Loucy (cell line): Measurements from ENCODE around the gene CDC42BPB.

Experiments
- H2AFZ ChIP-seq: fragments of 200-600 bp; sonication (generic); 2 replicates; pipeline ENCODE4 v1.6.0; 2016; ENCODE audit warnings: antibody characterized with exemption, mild to moderate bottlenecking, low read length, moderate library complexity
- H3F3A ChIP-seq: fragments of 200-600 bp; 2 replicates; pipeline ENCODE4 v1.6.0; 2016; ENCODE audit warnings: antibody characterized with exemption, low read depth, mild to moderate bottlenecking
- H3K27me3 ChIP-seq: fragments of 200-600 bp; sonication (generic); 2 replicates; pipeline ENCODE4 v1.6.1; 2014; ENCODE audit warnings: low read length, mild to moderate bottlenecking; ENCODE audit not compliant: insufficient read depth, poor library complexity, severe bottlenecking
- H3K36me3 ChIP-seq: fragments of 200-600 bp; sonication (generic); 2 replicates; pipeline ENCODE4 v1.6.1; 2016; ENCODE audit warnings: low read length; ENCODE audit not compliant: insufficient read depth
- H3K4me1 ChIP-seq: fragments of 200-600 bp; sonication (generic); 2 replicates; pipeline ENCODE4 v1.5.1; 2014; ENCODE audit warnings: low read length, mild to moderate bottlenecking; ENCODE audit not compliant: insufficient read depth, poor library complexity, severe bottlenecking
- H3K4me2 ChIP-seq: fragments of 200-600 bp; sonication (generic); 2 replicates; pipeline ENCODE4 v1.6.0; 2014; ENCODE audit warnings: antibody characterized with exemption, low read length, low read depth, mild to moderate bottlenecking; ENCODE audit not compliant: poor library complexity, severe bottlenecking
- H3K4me3 ChIP-seq: fragments of 200-600 bp; sonication (generic); 2 replicates; pipeline ENCODE4 v1.5.1; 2014; ENCODE audit warnings: low read length, mild to moderate bottlenecking, mixed read lengths; ENCODE audit not compliant: poor library complexity, severe bottlenecking
- H3K79me2 ChIP-seq: fragments of 200-600 bp; sonication (generic); 2 replicates; pipeline ENCODE4 v1.6.1; 2014; ENCODE audit warnings: low read length; ENCODE audit not compliant: insufficient read depth
- H3K9ac ChIP-seq: fragments of 200-600 bp; sonication (generic); 2 replicates; pipeline ENCODE4 v1.6.0; 2014; ENCODE audit warnings: mild to moderate bottlenecking, low read depth, low read length, moderate library complexity; ENCODE audit not compliant: poor library complexity, severe bottlenecking
- H3K9me2 ChIP-seq: fragments of 200-600 bp; sonication (generic); replicated peaks from 2 replicates; pipeline ENCODE4 v1.6.1; 2016; ENCODE audit warnings: low read depth, low read length, mixed read lengths
- H3K9me3 ChIP-seq: fragments of 200-600 bp; sonication (generic); 2 replicates; pipeline ENCODE4 v1.6.1; 2014; ENCODE audit warnings: mild to moderate bottlenecking, antibody characterized with exemption, low read length, low read depth; ENCODE audit not compliant: insufficient read depth
- H4K20me1 ChIP-seq: fragments of 200-600 bp; sonication (generic); 2 replicates; pipeline ENCODE4 v1.6.0; 2014; ENCODE audit warnings: antibody characterized with exemption, low read length, mild to moderate bottlenecking; ENCODE audit not compliant: insufficient read depth, poor library complexity, severe bottlenecking
- CTCF ChIP-seq: fragments of 200-600 bp; sonication (generic); conservative IDR thresholded peaks from 2 replicates; pipeline ENCODE4 v1.5.1; 2014; ENCODE audit warnings: mild to moderate bottlenecking, antibody characterized with exemption, low read length
- EZH2phosphoT487 ChIP-seq: fragments of 200-600 bp; IDR thresholded peaks from 2 replicates; pipeline ENCODE4 v1.6.1; 2018; ENCODE audit warnings: antibody characterized with exemption, mild to moderate bottlenecking, moderate library complexity, borderline replicate concordance

The CDC42BPB gene

GRCh38 chr14:103008768-103009357, 48.5 kb downstream of the CDC42BPB start:
- no peak overlapping the region for H2AFZ ChIP-seq
- no peak overlapping the region for H3K9ac ChIP-seq
- TF ChIP-seq EZH2phosphoT487 (no peak), CTCF (no peak)
- H3K79me2 ChIP-seq = no peaks in the 10 kb centered on the region
- no peaks in the 10 kb centered on the region for H3K9me2 ChIP-seq
- H3K9me3 ChIP-seq = no peaks in the 10 kb centered on the region
- H3K4me2 ChIP-seq = no peak overlapping the region
- no peaks in the 10 kb centered on the region for H4K20me1 ChIP-seq
- H3K36me3 ChIP-seq = no peaks in the 10 kb centered on the region
- H3K4me3 ChIP-seq = no peak overlapping the region
- H3F3A ChIP-seq = no peaks in the 10 kb centered on the region
- no peaks in the 10 kb centered on the region for H3K4me1 ChIP-seq
- no peaks in the 10 kb centered on the region for H3K27me3 ChIP-seq

GRCh38 chr14:103008126-103008525, 49.2 kb downstream of the CDC42BPB start:
- Histone ChIP-seq H3F3A (no peaks in the 10 kb centered on the region), H3K9me3 (no peaks in the 10 kb centered on the region), H2AFZ (no peak overlapping the region), H3K27me3 (no peaks in the 10 kb centered on the region), H3K9me2 (no peaks in the 10 kb centered on the region), H3K4me1 (no peaks in the 10 kb centered on the region), H3K4me2 (no peak overlapping the region), H4K20me1 (no peaks in the 10 kb centered on the region), H3K9ac (no peak overlapping the region), H3K79me2 (no peaks in the 10 kb centered on the region), H3K36me3 (no peaks in the 10 kb centered on the region), H3K4me3 (no peak overlapping the region)
- TF ChIP-seq EZH2phosphoT487 (no peak), CTCF (no peak)

- no peak overlapping the region for H2AFZ ChIP-seq
- H3K9me2 ChIP-seq = no peaks in the 10 kb centered on the region
- no peak overlapping the region for H3K4me2 ChIP-seq
- no peak overlapping the region for H3K9ac ChIP-seq
- H4K20me1 ChIP-seq = no peaks in the 10 kb centered on the region
- no peaks in the 10 kb centered on the region for H3K79me2 ChIP-seq
- H3K4me1 ChIP-seq = no peaks in the 10 kb centered on the region
- no peaks in the 10 kb centered on the region for H3K36me3 ChIP-seq
- TF ChIP-seq EZH2phosphoT487 (no peak), CTCF (no peak)
- H3K9me3 ChIP-seq = no peaks in the 10 kb centered on the region
- no peak overlapping the region for H3K4me3 ChIP-seq
- H3F3A ChIP-seq = no peaks in the 10 kb centered on the region
- no peaks in the 10 kb centered on the region for H3K27me3 ChIP-seq
These were observed 49.8 kb downstream of the CDC42BPB start for GRCh38 chr14:103007555-103007954.
